ENCODE measurements around the gene SLC25A19.

The SLC25A19 gene

DNA sequence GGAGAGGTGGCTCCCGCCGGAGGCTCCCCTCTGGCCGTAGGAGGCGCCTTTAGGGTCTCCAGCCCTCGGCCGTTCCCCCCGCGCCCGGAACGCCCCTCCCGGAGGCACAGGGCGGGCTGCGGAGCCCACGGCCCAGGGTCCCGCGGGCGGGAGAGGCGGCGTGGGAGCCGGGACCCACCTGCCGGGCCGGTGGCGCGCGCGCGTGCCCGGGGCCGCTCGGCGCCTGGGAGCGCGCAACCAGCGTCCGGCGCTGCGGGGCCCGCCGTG lies 18.3 kb downstream of the SLC25A19 start, which contains the start of gene MIF4GD:
TSS of gene MIF4GD (minus strand) at position 266 of the 267 bp plus-strand sequence. CDS start 1,036 bp downstream, outside the sequence.
- Histone ChIP-seq H2AFZ (ENCODE audit: low read length) (peak within 1 kb of the TSS; percentile 91), H3K9me2 (replicated peaks; ENCODE audit: low read depth, low read length) (no peaks in the 10 kb centered on the region), H4K20me1 (ENCODE audit: insufficient read depth, low read length, poor library complexity, severe bottlenecking) (no peaks in the 10 kb centered on the region), H3K36me3 (ENCODE audit: insufficient read depth, low read length) (peaks cover 12% of the 10 kb centered on the region; the same call in 1 of the 2 replicates), H3F3A (ENCODE audit: low read depth) (no peaks in the 10 kb centered on the region), H3K4me2 (ENCODE audit: low read depth, low read length, poor library complexity, severe bottlenecking) (peak within 1 kb of the TSS; percentile 91), H3K27me3 (ENCODE audit: insufficient read depth, low read length, poor library complexity, severe bottlenecking) (no peaks in the 10 kb centered on the region), H3K79me2 (ENCODE audit: insufficient read depth, low read length) (peaks cover 34% of the 10 kb centered on the region; the same call in 1 of the 2 replicates), H3K9me3 (ENCODE audit: insufficient read depth, low read depth, low read length) (no peaks in the 10 kb centered on the region), H3K4me1 (ENCODE audit: insufficient read depth, low read length, poor library complexity, severe bottlenecking) (peaks cover 26% of the 10 kb centered on the region), H3K4me3 (ENCODE audit: low read length, poor library complexity, severe bottlenecking) (peak within 1 kb of the TSS; percentile 87), H3K9ac (ENCODE audit: low read depth, low read length, poor library complexity, severe bottlenecking) (peak within 1 kb of the TSS; percentile 87)
- TF ChIP-seq EZH2phosphoT487 (IDR thresholded peaks at IDR 0.05; ENCODE audit: borderline replicate concordance) = no peak
- TF ChIP-seq, protein P1, sequence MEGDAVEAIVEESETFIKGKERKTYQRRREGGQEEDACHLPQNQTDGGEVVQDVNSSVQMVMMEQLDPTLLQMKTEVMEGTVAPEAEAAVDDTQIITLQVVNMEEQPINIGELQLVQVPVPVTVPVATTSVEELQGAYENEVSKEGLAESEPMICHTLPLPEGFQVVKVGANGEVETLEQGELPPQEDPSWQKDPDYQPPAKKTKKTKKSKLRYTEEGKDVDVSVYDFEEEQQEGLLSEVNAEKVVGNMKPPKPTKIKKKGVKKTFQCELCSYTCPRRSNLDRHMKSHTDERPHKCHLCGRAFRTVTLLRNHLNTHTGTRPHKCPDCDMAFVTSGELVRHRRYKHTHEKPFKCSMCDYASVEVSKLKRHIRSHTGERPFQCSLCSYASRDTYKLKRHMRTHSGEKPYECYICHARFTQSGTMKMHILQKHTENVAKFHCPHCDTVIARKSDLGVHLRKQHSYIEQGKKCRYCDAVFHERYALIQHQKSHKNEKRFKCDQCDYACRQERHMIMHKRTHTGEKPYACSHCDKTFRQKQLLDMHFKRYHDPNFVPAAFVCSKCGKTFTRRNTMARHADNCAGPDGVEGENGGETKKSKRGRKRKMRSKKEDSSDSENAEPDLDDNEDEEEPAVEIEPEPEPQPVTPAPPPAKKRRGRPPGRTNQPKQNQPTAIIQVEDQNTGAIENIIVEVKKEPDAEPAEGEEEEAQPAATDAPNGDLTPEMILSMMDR (conservative IDR thresholded peaks at IDR 0.05; ENCODE audit: low read length) = no peak

DNA sequence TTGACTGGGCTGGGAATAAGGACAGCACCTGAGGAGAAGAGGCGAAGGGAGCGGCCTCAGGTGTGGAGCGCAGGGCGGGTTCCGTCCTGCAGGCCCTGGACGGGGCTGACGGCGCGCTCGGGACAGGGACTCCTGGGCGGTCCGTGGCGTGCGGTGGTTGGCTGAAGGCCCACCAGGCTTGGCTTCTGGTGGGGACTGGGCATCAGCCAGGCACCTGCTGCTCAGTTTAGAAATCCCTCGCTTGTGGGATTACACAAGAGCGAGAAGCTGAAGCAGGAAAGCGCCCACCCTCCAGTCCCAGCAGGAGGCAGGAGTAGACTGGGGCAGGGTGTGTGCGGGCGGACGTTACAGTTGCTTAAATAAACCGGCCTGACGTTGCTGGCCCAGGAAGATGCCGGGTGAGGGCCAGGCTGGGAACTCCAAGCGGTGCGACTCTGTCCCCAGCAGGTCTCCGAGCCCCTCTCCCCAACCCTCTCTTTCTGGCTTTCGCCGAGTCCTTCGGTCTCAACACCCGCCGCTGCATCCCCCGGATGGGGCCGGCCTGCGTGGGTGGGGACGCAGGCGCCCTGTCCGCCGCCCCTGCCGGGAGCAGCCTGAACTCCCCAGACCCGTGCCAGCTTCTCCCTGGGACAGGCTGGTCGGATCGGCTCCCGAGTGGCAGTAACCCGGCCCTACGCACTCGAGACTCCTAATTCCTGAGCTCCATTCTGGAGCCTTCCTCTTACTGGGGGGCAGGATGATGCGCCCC lies 18.8 kb downstream of the SLC25A19 start:
- Histone ChIP-seq H3K36me3 (ENCODE audit: insufficient read depth, low read length) (peaks cover 18% of the 10 kb centered on the region; the same call in 1 of the 2 replicates), H2AFZ (ENCODE audit: low read length) (peak overlapping the region; percentile 88), H3F3A (ENCODE audit: low read depth) (no peaks in the 10 kb centered on the region), H3K9me2 (replicated peaks; ENCODE audit: low read depth, low read length) (no peaks in the 10 kb centered on the region), H3K79me2 (ENCODE audit: insufficient read depth, low read length) (peaks cover 34% of the 10 kb centered on the region; the same call in 1 of the 2 replicates), H3K4me1 (ENCODE audit: insufficient read depth, low read length, poor library complexity, severe bottlenecking) (peaks cover 26% of the 10 kb centered on the region), H3K4me3 (ENCODE audit: low read length, poor library complexity, severe bottlenecking) (peak overlapping the region; percentile 87), H3K27me3 (ENCODE audit: insufficient read depth, low read length, poor library complexity, severe bottlenecking) (no peaks in the 10 kb centered on the region), H4K20me1 (ENCODE audit: insufficient read depth, low read length, poor library complexity, severe bottlenecking) (no peaks in the 10 kb centered on the region), H3K9me3 (ENCODE audit: insufficient read depth, low read depth, low read length) (no peaks in the 10 kb centered on the region), H3K4me2 (ENCODE audit: low read depth, low read length, poor library complexity, severe bottlenecking) (peak overlapping the region; percentile 91), H3K9ac (ENCODE audit: low read depth, low read length, poor library complexity, severe bottlenecking) (peak overlapping the region; percentile 85)
- TF ChIP-seq EZH2phosphoT487 (IDR thresholded peaks at IDR 0.05; ENCODE audit: borderline replicate concordance) = no peak
- TF ChIP-seq, protein P1 (conservative IDR thresholded peaks at IDR 0.05; ENCODE audit: low read length) = peak; percentile 50

DNA sequence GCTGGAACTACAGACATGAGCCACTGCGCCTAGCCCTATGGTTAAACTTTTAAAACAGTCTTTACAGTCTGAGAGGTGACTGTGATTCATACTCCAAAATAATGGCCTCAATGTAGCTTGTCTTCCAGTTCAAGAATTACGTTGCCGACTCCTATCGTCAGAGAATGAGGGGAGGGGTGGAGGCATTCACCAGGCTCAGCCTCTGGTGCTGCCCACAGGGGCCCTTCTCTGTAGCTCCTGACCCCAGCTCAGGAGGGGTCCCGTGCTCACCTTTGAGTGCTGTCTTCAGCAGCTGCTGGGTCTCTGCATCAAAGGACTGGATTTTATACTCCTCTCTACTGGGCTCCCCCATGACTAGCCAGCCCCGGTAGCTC lies 19.4 kb downstream of the SLC25A19 start:
- Histone ChIP-seq H3K9me2 (replicated peaks; ENCODE audit: low read depth, low read length) (no peaks in the 10 kb centered on the region), H3K9me3 (ENCODE audit: insufficient read depth, low read depth, low read length) (no peaks in the 10 kb centered on the region), H3F3A (ENCODE audit: low read depth) (no peaks in the 10 kb centered on the region), H3K4me1 (ENCODE audit: insufficient read depth, low read length, poor library complexity, severe bottlenecking) (peaks cover 26% of the 10 kb centered on the region), H3K4me2 (ENCODE audit: low read depth, low read length, poor library complexity, severe bottlenecking) (peak overlapping the region; percentile 91), H3K9ac (ENCODE audit: low read depth, low read length, poor library complexity, severe bottlenecking) (peak overlapping the region; percentile 85), H3K4me3 (ENCODE audit: low read length, poor library complexity, severe bottlenecking) (peak overlapping the region; percentile 87), H3K79me2 (ENCODE audit: insufficient read depth, low read length) (peaks cover 34% of the 10 kb centered on the region; the same call in 1 of the 2 replicates), H2AFZ (ENCODE audit: low read length) (no peak overlapping the region), H4K20me1 (ENCODE audit: insufficient read depth, low read length, poor library complexity, severe bottlenecking) (no peaks in the 10 kb centered on the region), H3K27me3 (ENCODE audit: insufficient read depth, low read length, poor library complexity, severe bottlenecking) (no peaks in the 10 kb centered on the region), H3K36me3 (ENCODE audit: insufficient read depth, low read length) (peaks cover 19% of the 10 kb centered on the region; the same call in 1 of the 2 replicates)
- no peak for TF ChIP-seq EZH2phosphoT487 (IDR thresholded peaks at IDR 0.05; ENCODE audit: borderline replicate concordance)
- TF ChIP-seq, protein P1 (conservative IDR thresholded peaks at IDR 0.05; ENCODE audit: low read length) = no peak

Data from Loucy (cell line).